ENCODE measurements around the gene ZNF366.

Gene ZNF366

GRCh38 chr5:72507231-72507906 lies at the start of gene ZNF366:
Gene ZNF366, minus strand, starts transcription at chr5:72507410. Its CDS starts 45,914 bp downstream, at chr5:72461496.
- no peak for DNase-seq (ENCODE audit: low read depth)

- DNase-seq (ENCODE audit: low read depth), result no peak
Observed at GRCh38 chr5:72556351-72557166, 49.3 kb upstream of the ZNF366 start.

- no peak for DNase-seq (ENCODE audit: low read depth)
Observed at GRCh38 chr5:72555871-72556270, 48.7 kb upstream of the ZNF366 start.

DNA sequence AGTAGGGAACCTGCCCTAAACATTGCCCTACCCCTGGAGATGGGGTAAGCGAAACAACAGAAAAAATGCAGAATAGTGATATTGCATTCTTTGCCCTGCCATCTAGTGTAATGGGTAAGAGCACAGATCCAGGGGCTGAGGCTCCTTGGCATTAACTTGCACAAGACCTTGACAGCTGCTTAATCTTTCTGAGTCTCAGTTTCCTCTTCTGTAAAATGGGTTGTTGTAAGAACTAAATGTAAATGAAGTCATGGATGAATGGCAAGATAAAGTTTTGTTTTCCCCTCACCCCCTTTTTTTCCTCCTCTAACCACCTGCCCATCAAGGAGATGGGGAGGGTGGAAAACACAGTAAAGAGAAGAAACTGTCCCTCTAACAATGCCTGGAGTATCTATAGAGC lies 47.7 kb upstream of the ZNF366 start:
- no peak for DNase-seq (ENCODE audit: low read depth)

DNA sequence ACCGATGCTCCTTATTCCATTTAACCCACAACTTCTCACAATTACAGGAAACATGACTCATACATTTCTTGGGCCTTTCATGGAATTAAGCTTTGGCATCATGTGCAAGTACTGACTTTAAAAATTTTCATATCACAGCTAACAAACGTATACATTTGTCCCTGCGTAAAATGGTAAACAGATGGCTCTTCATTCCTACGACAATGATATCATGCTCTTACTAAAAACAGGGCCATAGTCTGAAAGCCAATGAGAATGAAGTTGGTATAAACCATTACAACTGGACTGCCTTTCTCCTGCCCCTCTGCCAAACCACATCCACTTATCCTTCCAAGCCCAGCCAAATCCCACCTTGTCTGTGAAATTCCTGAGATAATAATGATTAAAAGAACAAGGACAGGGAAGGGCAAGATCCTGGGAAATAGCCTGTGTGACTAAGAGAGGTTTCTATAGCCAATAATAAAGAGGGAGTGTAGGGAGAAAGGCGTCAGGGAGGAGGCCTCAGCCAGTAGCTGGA lies 44.9 kb upstream of the ZNF366 start:
- no peak for DNase-seq (ENCODE audit: low read depth)

DNA sequence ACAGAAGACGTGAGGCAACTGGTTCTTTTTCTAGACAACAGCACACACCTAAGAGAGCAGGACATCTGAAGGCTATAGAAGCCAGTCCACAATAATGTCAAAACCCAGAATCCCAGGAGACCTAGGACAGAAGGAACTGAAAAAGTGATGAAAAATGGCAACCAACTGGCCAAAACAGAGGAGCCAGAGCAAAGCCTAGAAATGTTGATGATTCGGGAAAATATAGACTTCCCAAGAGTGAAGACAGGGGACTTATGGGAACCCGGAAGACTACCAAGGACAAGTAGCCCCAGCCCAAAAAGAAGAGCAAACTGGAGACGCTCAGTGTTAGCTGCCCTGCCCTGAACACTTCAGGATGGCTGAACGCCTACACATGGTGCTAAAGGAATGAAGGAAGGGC lies 43.4 kb upstream of the ZNF366 start:
- DNase-seq (ENCODE audit: low read depth), result no peak

DNA sequence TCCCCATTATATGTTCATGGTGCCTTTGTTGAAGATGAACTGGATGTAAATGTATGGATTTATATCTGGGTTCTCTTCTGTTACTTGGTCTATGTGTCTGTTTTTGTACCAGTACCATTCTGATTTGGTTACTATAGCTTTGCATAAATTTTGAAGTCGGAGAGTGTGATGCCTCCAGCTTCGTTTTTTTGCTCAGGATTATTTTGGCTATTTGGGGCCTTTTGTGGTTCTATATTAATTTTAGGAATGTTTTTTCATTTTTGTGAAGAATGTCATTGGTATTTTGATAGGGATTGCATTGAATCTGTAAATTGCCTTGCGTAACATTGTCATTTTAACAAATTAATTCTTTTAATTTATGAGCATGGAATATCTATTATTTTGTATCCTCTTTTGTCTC lies 36.6 kb upstream of the ZNF366 start:
- DNase-seq (ENCODE audit: low read depth), result no peak

GRCh38 chr5:72543365-72543764 lies 36.2 kb upstream of the ZNF366 start:
- DNase-seq (ENCODE audit: low read depth), result no peak

- no peak for DNase-seq (ENCODE audit: low read depth)
Observed at GRCh38 chr5:72542695-72543094, 35.5 kb upstream of the ZNF366 start.

DNA sequence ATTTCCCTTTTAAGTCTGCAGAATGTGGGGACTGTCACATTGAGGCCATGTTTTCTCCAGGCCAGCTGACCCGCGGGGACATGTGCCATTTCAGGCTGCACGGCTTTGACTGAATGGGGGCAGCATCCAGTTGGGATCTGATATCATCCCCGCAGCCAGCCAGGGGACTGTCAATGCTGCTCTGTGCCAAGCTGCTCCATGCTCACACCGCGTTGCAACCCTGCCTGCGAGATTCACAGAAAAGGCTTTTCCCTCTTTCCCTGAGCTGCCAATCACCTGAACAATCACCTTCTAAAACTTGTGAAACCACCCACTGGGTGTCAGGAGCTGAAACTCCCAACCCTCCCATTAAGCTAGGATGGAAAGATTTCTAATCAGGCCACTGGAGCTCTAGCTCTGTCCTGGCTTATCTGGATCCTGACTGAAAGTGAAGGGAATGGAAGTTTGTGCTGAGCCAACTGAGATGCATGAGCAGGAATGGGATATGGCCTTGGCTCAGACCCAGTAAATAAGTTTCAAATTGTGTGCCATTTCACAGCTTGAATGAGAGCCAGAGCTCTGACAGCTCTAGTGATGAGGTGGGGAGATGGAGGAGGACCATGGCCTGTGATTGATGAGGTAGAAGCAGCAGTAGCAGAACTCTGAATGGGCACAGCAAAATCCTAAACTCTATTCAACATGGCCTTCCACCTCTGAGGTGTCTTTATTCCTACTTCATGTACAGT lies 34.5 kb upstream of the ZNF366 start:
- no peak for DNase-seq (ENCODE audit: low read depth)

DNA sequence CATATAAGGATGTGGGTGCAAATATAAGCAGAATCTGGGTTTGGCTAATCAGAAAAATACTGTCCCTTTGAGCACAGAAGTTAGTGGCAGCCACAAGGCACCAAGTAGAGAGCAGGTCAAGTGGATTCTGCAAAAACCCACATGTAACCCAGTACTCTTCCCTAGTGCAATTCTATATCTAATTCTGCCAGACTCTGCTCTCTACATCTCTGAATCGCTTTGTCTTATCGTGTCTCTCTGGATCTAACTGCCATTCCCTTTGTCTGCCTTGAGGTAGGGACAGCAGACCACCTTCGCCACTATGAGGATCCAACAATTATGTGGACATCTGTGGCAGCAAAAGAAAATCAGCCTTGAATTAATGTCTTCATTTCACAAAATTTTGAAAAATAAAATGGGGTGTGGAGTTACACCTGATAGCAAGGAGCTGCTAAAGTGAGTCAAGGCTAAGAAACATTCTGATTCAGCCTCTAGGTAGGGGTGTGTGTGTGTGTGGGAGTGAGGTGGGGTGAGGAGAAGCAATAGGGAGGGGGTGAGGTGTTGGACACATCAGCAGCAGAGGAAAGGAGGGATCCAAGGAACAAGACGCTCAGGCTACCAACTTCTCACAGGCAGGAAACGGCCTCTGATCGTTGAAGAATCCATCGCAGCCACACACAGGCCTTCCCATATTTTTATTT lies 33.7 kb upstream of the ZNF366 start:
- DNase-seq (ENCODE audit: low read depth), result no peak

GRCh38 chr5:72539726-72540125 lies 32.5 kb upstream of the ZNF366 start:
- DNase-seq (ENCODE audit: low read depth), result no peak

DNA sequence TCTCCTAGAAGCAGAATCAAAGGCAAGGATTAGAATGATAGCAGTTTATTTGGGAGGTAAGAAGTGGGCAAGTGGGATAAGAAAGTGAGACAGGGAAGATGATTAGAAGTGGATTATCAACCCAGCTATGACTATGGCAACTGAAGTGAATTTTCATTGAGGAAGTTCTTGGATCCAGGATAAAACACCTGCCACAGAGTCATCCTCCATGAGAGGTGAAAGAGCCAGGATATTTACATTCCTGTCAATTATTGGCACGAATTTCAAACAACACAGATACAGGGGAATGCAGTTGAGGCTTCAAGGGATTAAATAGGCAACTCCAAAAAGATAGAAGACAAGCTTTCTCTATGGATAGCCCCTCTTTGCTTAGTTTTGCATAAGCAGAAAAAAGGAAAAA lies 31.8 kb upstream of the ZNF366 start:
- DNase-seq (ENCODE audit: low read depth), result no peak

DNA sequence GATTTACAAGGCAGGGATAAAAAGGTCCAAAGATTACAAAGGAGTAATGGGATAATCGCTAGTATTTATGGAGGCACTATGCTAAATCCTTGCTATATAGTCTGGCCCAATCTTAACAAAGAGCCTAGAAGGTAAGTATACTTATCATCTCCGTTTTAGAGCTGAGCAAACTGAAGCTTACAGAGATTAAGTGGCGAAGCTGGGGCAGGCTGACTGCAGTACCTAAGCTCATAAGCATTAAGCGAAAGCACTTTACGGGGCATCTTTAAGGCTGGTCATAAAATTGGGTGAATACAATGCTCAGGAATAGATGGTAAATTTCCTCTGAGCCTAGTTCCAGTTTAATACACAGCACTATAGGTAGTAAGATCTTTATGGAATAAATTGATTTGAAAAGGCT lies 30.0 kb upstream of the ZNF366 start:
- DNase-seq (ENCODE audit: low read depth), result no peak

- no peak for DNase-seq (ENCODE audit: low read depth)
Observed at GRCh38 chr5:72531496-72532190, 24.4 kb upstream of the ZNF366 start.

DNA sequence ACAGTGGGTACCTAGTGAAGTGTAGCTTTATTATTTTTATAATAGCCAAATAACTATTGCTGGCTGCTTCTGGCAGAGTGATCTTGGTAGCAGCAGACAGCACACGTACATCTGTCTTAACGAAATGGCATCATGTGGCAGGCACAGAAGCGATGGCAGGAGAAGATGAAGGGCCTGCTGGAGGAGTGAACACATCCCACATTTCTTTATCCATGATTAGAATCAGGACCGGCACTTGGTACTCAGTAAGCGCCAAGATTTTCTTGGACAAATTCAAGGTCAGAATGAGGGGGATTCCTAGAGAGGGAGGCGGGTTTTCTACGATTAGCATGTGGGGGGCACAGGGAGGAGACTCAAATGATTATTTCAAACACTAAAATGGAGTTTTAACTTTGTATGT lies 23.0 kb upstream of the ZNF366 start:
- no peak for DNase-seq (ENCODE audit: low read depth)

DNA sequence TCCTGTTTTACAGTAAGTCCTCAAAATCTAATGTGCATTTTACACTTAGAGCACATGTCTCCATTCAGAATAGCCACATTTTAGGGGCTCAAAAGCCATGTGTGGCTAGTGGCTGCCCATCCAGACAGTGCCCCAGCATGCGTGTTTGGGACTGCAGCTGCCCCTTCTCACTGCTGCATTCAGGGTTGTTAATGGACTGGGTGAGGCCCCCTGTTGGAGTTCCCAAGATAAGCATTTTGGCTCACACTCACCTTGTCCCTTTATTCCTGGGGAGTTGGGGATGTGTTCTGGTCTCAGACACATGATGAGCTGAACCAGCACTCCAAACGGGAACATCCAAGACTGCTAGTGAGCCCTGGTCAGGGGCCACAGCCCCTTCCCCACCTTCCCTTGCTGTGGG lies 22.2 kb upstream of the ZNF366 start:
- DNase-seq (ENCODE audit: low read depth), result no peak

DNA sequence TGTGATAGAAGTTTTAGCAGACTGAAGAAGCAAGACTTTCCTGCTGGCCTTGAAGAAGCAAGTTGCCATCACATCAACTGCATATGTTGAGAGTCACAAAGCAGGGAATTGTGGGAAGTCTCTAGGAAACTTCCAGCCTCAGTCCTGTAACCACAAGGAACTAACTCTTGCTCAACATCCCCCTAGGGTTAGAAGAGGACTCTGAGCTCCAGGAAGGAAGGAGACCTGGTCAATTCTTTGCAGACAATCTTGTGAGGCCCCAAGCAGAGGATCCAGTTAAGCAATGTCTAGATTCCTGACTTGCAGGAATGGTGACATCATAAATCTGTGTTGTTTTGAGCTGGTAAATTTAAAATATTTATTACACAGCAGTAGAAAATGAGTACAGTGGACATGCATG lies 18.6 kb upstream of the ZNF366 start:
- no peak for DNase-seq (ENCODE audit: low read depth)

GRCh38 chr5:72523960-72524582 lies 16.9 kb upstream of the ZNF366 start:
- DNase-seq (ENCODE audit: low read depth), result no peak

GRCh38 chr5:72522607-72523006 lies 15.4 kb upstream of the ZNF366 start:
- no peak for DNase-seq (ENCODE audit: low read depth)

GRCh38 chr5:72519111-72519510 lies 11.9 kb upstream of the ZNF366 start:
- DNase-seq (ENCODE audit: low read depth), result no peak

All from activated T-cell treated with anti-CD3 and anti-CD28 coated beads for 1 hour (primary cell).